Measurements from ENCODE around the gene GABPB1.

Gene GABPB1

GRCh38 chr15:50365971-50366370, 11.0 kb upstream of the GABPB1 start:
- H3K27me3 ChIP-seq (ENCODE audit: control insufficient read depth in 2 of 2, insufficient read depth in 2 of 2, low read length in 2 of 2), result no peaks in the 10 kb centered on the region
- H3K27ac ChIP-seq (ENCODE audit: low read depth in 2 of 2, low read length in 2 of 2), result no peak overlapping the region
- peaks cover 5 to 8% of the 10 kb centered on the region in 2 donors for H3K36me3 ChIP-seq (ENCODE audit: control insufficient read depth in 2 of 2, insufficient read depth in 2 of 2, low read length in 2 of 2)
- H3K4me3 ChIP-seq (ENCODE audit: low read length in 2 of 2), result no peak overlapping the region
- no peaks in the 10 kb centered on the region for H3K4me1 ChIP-seq (ENCODE audit: control insufficient read depth in 2 of 2, insufficient read depth in 2 of 2, low read length in 2 of 2)
- no peaks in the 10 kb centered on the region for H3K9me3 ChIP-seq (ENCODE audit: control insufficient read depth in 2 of 2, low read length in 2 of 2)
- no peak overlapping the region for H3K9ac ChIP-seq (ENCODE audit: low read depth in 1 of 2, low read length in 2 of 2)

- H3K4me1 ChIP-seq (ENCODE audit: control insufficient read depth in 2 of 2, insufficient read depth in 2 of 2, low read length in 2 of 2), result no peaks in the 10 kb centered on the region
- H3K4me3 ChIP-seq (ENCODE audit: low read length in 2 of 2), result no peak overlapping the region
- no peaks in the 10 kb centered on the region for H3K27me3 ChIP-seq (ENCODE audit: control insufficient read depth in 2 of 2, insufficient read depth in 2 of 2, low read length in 2 of 2)
These were observed 10.6 kb upstream of the GABPB1 start for GRCh38 chr15:50365570-50365969.

GRCh38 chr15:50363612-50364011, 8.6 kb upstream of the GABPB1 start:
- Histone ChIP-seq H3K36me3 (ENCODE audit: control insufficient read depth in 2 of 2, insufficient read depth in 2 of 2, low read length in 2 of 2) (peaks cover 5 to 18% of the 10 kb centered on the region in 2 donors), H3K4me3 (ENCODE audit: low read length in 2 of 2) (no peak overlapping the region), H3K27me3 (ENCODE audit: control insufficient read depth in 2 of 2, insufficient read depth in 2 of 2, low read length in 2 of 2) (no peaks in the 10 kb centered on the region), H3K4me1 (ENCODE audit: control insufficient read depth in 2 of 2, insufficient read depth in 2 of 2, low read length in 2 of 2) (no peaks in the 10 kb centered on the region), H3K9ac (ENCODE audit: low read depth in 1 of 2, low read length in 2 of 2) (no peak overlapping the region), H3K9me3 (ENCODE audit: control insufficient read depth in 2 of 2, low read length in 2 of 2) (no peaks in the 10 kb centered on the region), H3K27ac (ENCODE audit: low read depth in 2 of 2, low read length in 2 of 2) (no peak overlapping the region)

More at GRCh38 chr15:50365570-50365969, 10.6 kb upstream of the GABPB1 start:
- Histone ChIP-seq H3K9ac (ENCODE audit: low read depth in 1 of 2, low read length in 2 of 2) (no peak overlapping the region), H3K9me3 (ENCODE audit: control insufficient read depth in 2 of 2, low read length in 2 of 2) (no peaks in the 10 kb centered on the region), H3K36me3 (ENCODE audit: control insufficient read depth in 2 of 2, insufficient read depth in 2 of 2, low read length in 2 of 2) (peaks cover 5 to 11% of the 10 kb centered on the region in 2 donors), H3K27ac (ENCODE audit: low read depth in 2 of 2, low read length in 2 of 2) (no peak overlapping the region)

GRCh38 chr15:50361756-50362155, 6.8 kb upstream of the GABPB1 start:
- H3K4me1 ChIP-seq (ENCODE audit: control insufficient read depth in 2 of 2, insufficient read depth in 2 of 2, low read length in 2 of 2), result peaks cover 0 to 3% of the 10 kb centered on the region in 2 donors
- no peak overlapping the region for H3K4me3 ChIP-seq (ENCODE audit: low read length in 2 of 2)
- no peaks in the 10 kb centered on the region for H3K27me3 ChIP-seq (ENCODE audit: control insufficient read depth in 2 of 2, insufficient read depth in 2 of 2, low read length in 2 of 2)
- no peak overlapping the region for H3K27ac ChIP-seq (ENCODE audit: low read depth in 2 of 2, low read length in 2 of 2)
- H3K9ac ChIP-seq (ENCODE audit: low read depth in 1 of 2, low read length in 2 of 2), result no peak overlapping the region
- H3K36me3 ChIP-seq (ENCODE audit: control insufficient read depth in 2 of 2, insufficient read depth in 2 of 2, low read length in 2 of 2), result peaks cover 8 to 18% of the 10 kb centered on the region in 2 donors
- no peaks in the 10 kb centered on the region for H3K9me3 ChIP-seq (ENCODE audit: control insufficient read depth in 2 of 2, low read length in 2 of 2)

- H3K4me3 ChIP-seq (ENCODE audit: low read length in 2 of 2), result no peak overlapping the region
- no peak overlapping the region for H3K9ac ChIP-seq (ENCODE audit: low read depth in 1 of 2, low read length in 2 of 2)
- H3K27ac ChIP-seq (ENCODE audit: low read depth in 2 of 2, low read length in 2 of 2), result no peak overlapping the region
- no peaks in the 10 kb centered on the region for H3K27me3 ChIP-seq (ENCODE audit: control insufficient read depth in 2 of 2, insufficient read depth in 2 of 2, low read length in 2 of 2)
- H3K36me3 ChIP-seq (ENCODE audit: control insufficient read depth in 2 of 2, insufficient read depth in 2 of 2, low read length in 2 of 2), result peaks cover 8 to 18% of the 10 kb centered on the region in 2 donors
- H3K4me1 ChIP-seq (ENCODE audit: control insufficient read depth in 2 of 2, insufficient read depth in 2 of 2, low read length in 2 of 2), result peaks cover 0 to 14% of the 10 kb centered on the region in 2 donors
- H3K9me3 ChIP-seq (ENCODE audit: control insufficient read depth in 2 of 2, low read length in 2 of 2), result no peaks in the 10 kb centered on the region
These were observed 3.8 kb upstream of the GABPB1 start for GRCh38 chr15:50358845-50359244.

- H3K9ac ChIP-seq (ENCODE audit: low read depth in 1 of 2, low read length in 2 of 2), result peak overlapping the region; percentile 95 to 99
- H3K27ac ChIP-seq (ENCODE audit: low read depth in 2 of 2, low read length in 2 of 2), result peak overlapping the region; percentile 98 to 99
These were observed 982 bp upstream of the GABPB1 start for GRCh38 chr15:50355980-50356379.

DNA sequence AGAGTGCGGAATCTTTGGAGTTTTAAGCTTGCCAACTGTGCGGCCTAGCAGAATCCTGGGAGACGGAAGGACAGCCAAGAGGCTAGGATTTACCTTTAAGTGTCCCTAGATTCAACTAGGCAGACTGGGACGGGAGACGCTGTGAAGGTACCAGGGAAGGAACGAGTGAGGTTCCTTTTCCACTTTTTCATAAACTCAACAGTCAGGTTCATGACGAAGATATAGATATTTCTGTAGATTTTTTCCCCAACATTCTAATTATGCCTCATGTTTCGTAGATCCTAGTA, 564 bp upstream of the GABPB1 start:
- no peaks in the 10 kb centered on the region for H3K27me3 ChIP-seq (ENCODE audit: control insufficient read depth in 2 of 2, insufficient read depth in 2 of 2, low read length in 2 of 2)
- H3K27ac ChIP-seq (ENCODE audit: low read depth in 2 of 2, low read length in 2 of 2), result peak overlapping the region; percentile 98 to 99
- H3K9me3 ChIP-seq (ENCODE audit: control insufficient read depth in 2 of 2, low read length in 2 of 2), result no peaks in the 10 kb centered on the region
- H3K4me3 ChIP-seq (ENCODE audit: low read length in 2 of 2), result peak overlapping the region; percentile 95 to 98
- H3K9ac ChIP-seq (ENCODE audit: low read depth in 1 of 2, low read length in 2 of 2), result peak overlapping the region; percentile 95 to 99
- peaks cover 2 to 7% of the 10 kb centered on the region in 2 donors for H3K36me3 ChIP-seq (ENCODE audit: control insufficient read depth in 2 of 2, insufficient read depth in 2 of 2, low read length in 2 of 2)
- H3K4me1 ChIP-seq (ENCODE audit: control insufficient read depth in 2 of 2, insufficient read depth in 2 of 2, low read length in 2 of 2), result peaks cover 17 to 31% of the 10 kb centered on the region in 2 donors

More at GRCh38 chr15:50355980-50356379, 982 bp upstream of the GABPB1 start:
- H3K27me3 ChIP-seq (ENCODE audit: control insufficient read depth in 2 of 2, insufficient read depth in 2 of 2, low read length in 2 of 2), result no peaks in the 10 kb centered on the region
- H3K9me3 ChIP-seq (ENCODE audit: control insufficient read depth in 2 of 2, low read length in 2 of 2), result no peaks in the 10 kb centered on the region
- peaks cover 2 to 10% of the 10 kb centered on the region in 2 donors for H3K36me3 ChIP-seq (ENCODE audit: control insufficient read depth in 2 of 2, insufficient read depth in 2 of 2, low read length in 2 of 2)
- peaks cover 13 to 28% of the 10 kb centered on the region in 2 donors for H3K4me1 ChIP-seq (ENCODE audit: control insufficient read depth in 2 of 2, insufficient read depth in 2 of 2, low read length in 2 of 2)
- peak overlapping the region; percentile 95 to 98 for H3K4me3 ChIP-seq (ENCODE audit: low read length in 2 of 2)

GRCh38 chr15:50353975-50354837, 792 bp downstream of the GABPB1 start:
- Histone ChIP-seq H3K27ac (ENCODE audit: low read depth in 2 of 2, low read length in 2 of 2) (peak overlapping the region; percentile 98 to 99), H3K4me3 (ENCODE audit: low read length in 2 of 2) (peak overlapping the region; percentile 95 to 98), H3K27me3 (ENCODE audit: control insufficient read depth in 2 of 2, insufficient read depth in 2 of 2, low read length in 2 of 2) (no peaks in the 10 kb centered on the region), H3K36me3 (ENCODE audit: control insufficient read depth in 2 of 2, insufficient read depth in 2 of 2, low read length in 2 of 2) (peaks cover 2 to 4% of the 10 kb centered on the region in 2 donors), H3K9ac (ENCODE audit: low read depth in 1 of 2, low read length in 2 of 2) (peak overlapping the region; percentile 95 to 99), H3K4me1 (ENCODE audit: control insufficient read depth in 2 of 2, insufficient read depth in 2 of 2, low read length in 2 of 2) (peaks cover 19 to 35% of the 10 kb centered on the region in 2 donors), H3K9me3 (ENCODE audit: control insufficient read depth in 2 of 2, low read length in 2 of 2) (no peaks in the 10 kb centered on the region)

DNA sequence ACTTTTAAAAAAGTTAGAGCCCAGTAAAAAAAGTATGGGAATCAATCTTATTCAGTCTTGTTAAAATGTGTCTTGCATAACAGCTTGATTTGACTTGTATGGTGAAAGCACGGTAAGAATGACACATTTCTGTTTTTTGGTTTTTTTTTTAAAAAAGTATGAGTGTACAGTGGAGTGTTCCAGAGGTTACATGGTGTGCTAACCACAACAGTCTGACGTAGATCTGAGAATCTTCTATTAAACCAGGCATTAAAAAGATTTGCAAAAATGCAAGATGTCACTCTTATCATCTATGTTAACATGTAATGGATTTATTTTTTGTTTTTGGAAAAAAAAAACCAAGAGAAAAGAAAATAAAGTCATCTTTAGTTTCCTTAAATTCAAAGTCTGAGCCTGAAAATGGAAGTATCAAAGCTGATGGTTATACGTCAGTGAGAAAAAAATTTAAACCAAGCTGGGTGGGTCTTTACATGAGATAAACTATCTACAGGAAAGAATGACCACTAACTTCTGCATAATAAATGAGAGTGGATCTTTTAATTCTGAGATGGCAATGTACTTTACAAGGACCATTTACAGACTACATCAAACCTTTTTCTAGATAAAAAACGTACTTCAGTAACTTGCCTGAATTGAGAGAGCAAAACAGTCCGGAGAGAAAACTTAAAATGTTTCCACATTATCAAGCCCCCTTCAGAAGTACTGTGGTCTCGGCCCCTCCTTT, 1.6 kb downstream of the GABPB1 start:
- Histone ChIP-seq H3K4me1 (ENCODE audit: control insufficient read depth in 2 of 2, insufficient read depth in 2 of 2, low read length in 2 of 2) (peaks cover 19 to 35% of the 10 kb centered on the region in 2 donors), H3K27ac (ENCODE audit: low read depth in 2 of 2, low read length in 2 of 2) (peak overlapping the region; percentile 98 to 99), H3K27me3 (ENCODE audit: control insufficient read depth in 2 of 2, insufficient read depth in 2 of 2, low read length in 2 of 2) (no peaks in the 10 kb centered on the region), H3K36me3 (ENCODE audit: control insufficient read depth in 2 of 2, insufficient read depth in 2 of 2, low read length in 2 of 2) (peaks cover 0 to 2% of the 10 kb centered on the region in 2 donors), H3K4me3 (ENCODE audit: low read length in 2 of 2) (peak overlapping the region; percentile 95 to 98), H3K9ac (ENCODE audit: low read depth in 1 of 2, low read length in 2 of 2) (peak overlapping the region; percentile 95 to 99), H3K9me3 (ENCODE audit: control insufficient read depth in 2 of 2, low read length in 2 of 2) (no peaks in the 10 kb centered on the region)

DNA sequence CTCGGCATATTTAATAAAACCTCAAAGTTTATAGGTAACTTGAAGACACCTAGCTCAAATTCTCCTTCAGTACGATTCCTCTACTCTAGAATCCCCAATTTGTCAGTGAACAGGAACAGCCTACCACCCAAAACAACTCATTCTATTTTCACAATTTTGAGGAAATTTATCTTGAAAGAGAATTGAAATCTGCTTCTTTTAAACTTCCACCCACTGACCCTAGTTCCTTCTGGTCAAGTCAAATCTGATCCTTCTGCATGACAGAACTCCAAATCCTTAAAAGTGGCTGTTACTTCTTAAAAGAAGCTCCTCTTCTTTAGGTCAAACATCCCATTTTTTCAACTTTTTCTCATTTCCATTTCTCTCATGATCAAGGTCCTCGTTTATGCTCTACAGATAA, 4.4 kb downstream of the GABPB1 start:
- H3K9me3 ChIP-seq (ENCODE audit: control insufficient read depth in 2 of 2, low read length in 2 of 2), result no peaks in the 10 kb centered on the region
- no peaks in the 10 kb centered on the region for H3K27me3 ChIP-seq (ENCODE audit: control insufficient read depth in 2 of 2, insufficient read depth in 2 of 2, low read length in 2 of 2)
- H3K9ac ChIP-seq (ENCODE audit: low read depth in 1 of 2, low read length in 2 of 2), result peak overlapping the region; percentile 3 to 5
- H3K4me1 ChIP-seq (ENCODE audit: control insufficient read depth in 2 of 2, insufficient read depth in 2 of 2, low read length in 2 of 2), result peaks cover 19 to 21% of the 10 kb centered on the region in 2 donors
- no peaks in the 10 kb centered on the region for H3K36me3 ChIP-seq (ENCODE audit: control insufficient read depth in 2 of 2, insufficient read depth in 2 of 2, low read length in 2 of 2)
- peak overlapping the region in 1 of 2 donors; percentile 16 for H3K4me3 ChIP-seq (ENCODE audit: low read length in 2 of 2)
- peak overlapping the region; percentile 11 to 41 for H3K27ac ChIP-seq (ENCODE audit: low read depth in 2 of 2, low read length in 2 of 2)

Data from mucosa of rectum (tissue), 2 donors.